Measurements from ENCODE around the gene SPEM3.
"Not testable (repeated sequence)": the region's sequence is repeated elsewhere in the genome, so short reads cannot be mapped to it uniquely, and the experiment has no call there.

Gene SPEM3

GRCh38 chr17:7470457-7470973 is 41.9 kb downstream of the SPEM3 start:
- H3K79me2 ChIP-seq (ENCODE audit: control insufficient read depth, insufficient read depth, low read length, poor library complexity); H2BK12ac ChIP-seq (ENCODE audit: low read length); H2AK5ac ChIP-seq (ENCODE audit: low read length); H3K23ac ChIP-seq (ENCODE audit: low read length); H2BK5ac ChIP-seq (ENCODE audit: low read depth, low read length, poor library complexity); H3K4me2 ChIP-seq (ENCODE audit: low read length); H2AFZ ChIP-seq (ENCODE audit: insufficient read depth, low read length, poor library complexity); H3K4me1 ChIP-seq (ENCODE audit: control insufficient read depth in 1 of 2, insufficient read depth in 2 of 2, low read length in 2 of 2); H4K12ac ChIP-seq (ENCODE audit: low read depth, low read length); H3K14ac ChIP-seq (ENCODE audit: low read length); H4K8ac ChIP-seq (ENCODE audit: low read depth, low read length); H3K18ac ChIP-seq (ENCODE audit: low read length); H2BK120ac ChIP-seq (ENCODE audit: insufficient read depth, low read length, poor library complexity); H3K27me3 ChIP-seq (ENCODE audit: insufficient read depth, low read length); H3K4me3 ChIP-seq (ENCODE audit: low read depth, low read length); DNase-seq; H4K91ac ChIP-seq (ENCODE audit: low read depth, low read length); H3K27ac ChIP-seq (ENCODE audit: low read depth, low read length); H3K4ac ChIP-seq (ENCODE audit: low read depth, low read length); H3K79me1 ChIP-seq (ENCODE audit: low read length); H3K9me3 ChIP-seq (ENCODE audit: insufficient read depth, low read depth, low read length): not testable (repeated sequence)
- H3K36me3 ChIP-seq (ENCODE audit: control insufficient read depth in 1 of 2, insufficient read depth in 2 of 2, low read length in 2 of 2), result peaks cover 15 to 18% of the 10 kb centered on the region in 2 experiments
- no CpG with 5 or more reads among the region's 8 CpGs for WGBS (ENCODE audit: extremely low coverage, insufficient coverage, insufficient read length)
- H3K9ac ChIP-seq (ENCODE audit: low read length), result peak overlapping the region; percentile 64

GRCh38 chr17:7471729-7472128 is 43.1 kb downstream of the SPEM3 start:
- Histone ChIP-seq H3K18ac (ENCODE audit: low read length) (no peak overlapping the region), H2BK120ac (ENCODE audit: insufficient read depth, low read length, poor library complexity) (no peak overlapping the region), H4K8ac (ENCODE audit: low read depth, low read length) (no peak overlapping the region), H3K9me3 (ENCODE audit: insufficient read depth, low read depth, low read length) (no peaks in the 10 kb centered on the region), H2BK12ac (ENCODE audit: low read length) (no peak overlapping the region), H3K4me2 (ENCODE audit: low read length) (no peak overlapping the region), H3K23ac (ENCODE audit: low read length) (no peak overlapping the region), H4K91ac (ENCODE audit: low read depth, low read length) (no peak overlapping the region), H3K27me3 (ENCODE audit: insufficient read depth, low read length) (no peaks in the 10 kb centered on the region), H2AFZ (ENCODE audit: insufficient read depth, low read length, poor library complexity) (no peak overlapping the region), H3K4ac (ENCODE audit: low read depth, low read length) (no peak overlapping the region), H3K4me3 (ENCODE audit: low read depth, low read length) (no peak overlapping the region), H2BK5ac (ENCODE audit: low read depth, low read length, poor library complexity) (no peak overlapping the region), H3K14ac (ENCODE audit: low read length) (no peak overlapping the region), H3K27ac (ENCODE audit: low read depth, low read length) (no peak overlapping the region), H3K9ac (ENCODE audit: low read length) (no peak overlapping the region), H3K4me1 (ENCODE audit: control insufficient read depth in 1 of 2, insufficient read depth in 2 of 2, low read length in 2 of 2) (peaks cover 15 to 19% of the 10 kb centered on the region in 2 experiments), H2AK5ac (ENCODE audit: low read length) (no peak overlapping the region), H3K36me3 (ENCODE audit: control insufficient read depth in 1 of 2, insufficient read depth in 2 of 2, low read length in 2 of 2) (peaks cover 4 to 6% of the 10 kb centered on the region in 2 experiments), H4K12ac (ENCODE audit: low read depth, low read length) (no peak overlapping the region), H3K79me1 (ENCODE audit: low read length) (no peaks in the 10 kb centered on the region), H3K79me2 (ENCODE audit: control insufficient read depth, insufficient read depth, low read length, poor library complexity) (no peaks in the 10 kb centered on the region)
- no CpG with 5 or more reads among the region's 2 CpGs for WGBS (ENCODE audit: extremely low coverage, insufficient coverage, insufficient read length)
- no peak for DNase-seq

- not testable (repeated sequence) for H3K9me3 ChIP-seq (ENCODE audit: insufficient read depth, low read depth, low read length); H4K12ac ChIP-seq (ENCODE audit: low read depth, low read length); H2AFZ ChIP-seq (ENCODE audit: insufficient read depth, low read length, poor library complexity); H3K36me3 ChIP-seq (ENCODE audit: control insufficient read depth in 1 of 2, insufficient read depth in 2 of 2, low read length in 2 of 2); H2AK5ac ChIP-seq (ENCODE audit: low read length); H3K4me2 ChIP-seq (ENCODE audit: low read length); H3K9ac ChIP-seq (ENCODE audit: low read length); H3K4ac ChIP-seq (ENCODE audit: low read depth, low read length); H3K27me3 ChIP-seq (ENCODE audit: insufficient read depth, low read length); H3K23ac ChIP-seq (ENCODE audit: low read length); H4K8ac ChIP-seq (ENCODE audit: low read depth, low read length); H2BK120ac ChIP-seq (ENCODE audit: insufficient read depth, low read length, poor library complexity); H2BK5ac ChIP-seq (ENCODE audit: low read depth, low read length, poor library complexity); H4K91ac ChIP-seq (ENCODE audit: low read depth, low read length); H2BK12ac ChIP-seq (ENCODE audit: low read length); H3K14ac ChIP-seq (ENCODE audit: low read length); H3K18ac ChIP-seq (ENCODE audit: low read length); H3K4me3 ChIP-seq (ENCODE audit: low read depth, low read length); H3K27ac ChIP-seq (ENCODE audit: low read depth, low read length)
- Histone ChIP-seq H3K79me1 (ENCODE audit: low read length) (peaks cover 14% of the 10 kb centered on the region), H3K79me2 (ENCODE audit: control insufficient read depth, insufficient read depth, low read length, poor library complexity) (peaks cover 12% of the 10 kb centered on the region), H3K4me1 (ENCODE audit: control insufficient read depth in 1 of 2, insufficient read depth in 2 of 2, low read length in 2 of 2) (peaks cover 30 to 36% of the 10 kb centered on the region in 2 experiments)
- peak; percentile 58 to 71 for DNase-seq
- no CpG with 5 or more reads among the region's 8 CpGs for WGBS (ENCODE audit: extremely low coverage, insufficient coverage, insufficient read length)
Measured at GRCh38 chr17:7474767-7475166, 46.1 kb downstream of the SPEM3 start.

- no peak overlapping the region for H3K4me2 ChIP-seq (ENCODE audit: low read length)
- H3K79me1 ChIP-seq (ENCODE audit: low read length), result peaks cover 19% of the 10 kb centered on the region
- no peaks in the 10 kb centered on the region for H3K9me3 ChIP-seq (ENCODE audit: insufficient read depth, low read depth, low read length)
- no peak overlapping the region for H2BK12ac ChIP-seq (ENCODE audit: low read length)
- peaks cover 0 to 2% of the 10 kb centered on the region in 2 experiments for H3K36me3 ChIP-seq (ENCODE audit: control insufficient read depth in 1 of 2, insufficient read depth in 2 of 2, low read length in 2 of 2)
- H2BK120ac ChIP-seq (ENCODE audit: insufficient read depth, low read length, poor library complexity), result no peak overlapping the region
- H2AFZ ChIP-seq (ENCODE audit: insufficient read depth, low read length, poor library complexity), result no peak overlapping the region
- H3K9ac ChIP-seq (ENCODE audit: low read length), result no peak overlapping the region
- no peak overlapping the region for H3K18ac ChIP-seq (ENCODE audit: low read length)
- no peak overlapping the region for H4K12ac ChIP-seq (ENCODE audit: low read depth, low read length)
- WGBS (ENCODE audit: extremely low coverage, insufficient coverage, insufficient read length), result no CpG with 5 or more reads among the region's 15 CpGs
- peak in 1 of 2 donors; percentile 31 for DNase-seq
- no peak overlapping the region for H2BK5ac ChIP-seq (ENCODE audit: low read depth, low read length, poor library complexity)
- no peak overlapping the region for H4K91ac ChIP-seq (ENCODE audit: low read depth, low read length)
- H4K8ac ChIP-seq (ENCODE audit: low read depth, low read length), result no peak overlapping the region
- peak overlapping the region; percentile 19 for H3K4ac ChIP-seq (ENCODE audit: low read depth, low read length)
- H3K27me3 ChIP-seq (ENCODE audit: insufficient read depth, low read length), result no peaks in the 10 kb centered on the region
- peaks cover 14% of the 10 kb centered on the region for H3K79me2 ChIP-seq (ENCODE audit: control insufficient read depth, insufficient read depth, low read length, poor library complexity)
- H3K14ac ChIP-seq (ENCODE audit: low read length), result no peak overlapping the region
- H3K27ac ChIP-seq (ENCODE audit: low read depth, low read length), result no peak overlapping the region
- no peak overlapping the region for H3K23ac ChIP-seq (ENCODE audit: low read length)
- no peak overlapping the region for H2AK5ac ChIP-seq (ENCODE audit: low read length)
- no peak overlapping the region for H3K4me3 ChIP-seq (ENCODE audit: low read depth, low read length)
- peaks cover 33 to 40% of the 10 kb centered on the region in 2 experiments for H3K4me1 ChIP-seq (ENCODE audit: control insufficient read depth in 1 of 2, insufficient read depth in 2 of 2, low read length in 2 of 2)
Measured at GRCh38 chr17:7475764-7476422, 47.2 kb downstream of the SPEM3 start.
